HuH-7 (cell line): ENCODE measurements around the gene HSPB2.

ENCODE experiments used
- DNase-seq: peaks from one replicate; pipeline ENCODE4 v3.0.0; 2011; ENCODE audit warnings: low spot score

Gene HSPB2

DNA sequence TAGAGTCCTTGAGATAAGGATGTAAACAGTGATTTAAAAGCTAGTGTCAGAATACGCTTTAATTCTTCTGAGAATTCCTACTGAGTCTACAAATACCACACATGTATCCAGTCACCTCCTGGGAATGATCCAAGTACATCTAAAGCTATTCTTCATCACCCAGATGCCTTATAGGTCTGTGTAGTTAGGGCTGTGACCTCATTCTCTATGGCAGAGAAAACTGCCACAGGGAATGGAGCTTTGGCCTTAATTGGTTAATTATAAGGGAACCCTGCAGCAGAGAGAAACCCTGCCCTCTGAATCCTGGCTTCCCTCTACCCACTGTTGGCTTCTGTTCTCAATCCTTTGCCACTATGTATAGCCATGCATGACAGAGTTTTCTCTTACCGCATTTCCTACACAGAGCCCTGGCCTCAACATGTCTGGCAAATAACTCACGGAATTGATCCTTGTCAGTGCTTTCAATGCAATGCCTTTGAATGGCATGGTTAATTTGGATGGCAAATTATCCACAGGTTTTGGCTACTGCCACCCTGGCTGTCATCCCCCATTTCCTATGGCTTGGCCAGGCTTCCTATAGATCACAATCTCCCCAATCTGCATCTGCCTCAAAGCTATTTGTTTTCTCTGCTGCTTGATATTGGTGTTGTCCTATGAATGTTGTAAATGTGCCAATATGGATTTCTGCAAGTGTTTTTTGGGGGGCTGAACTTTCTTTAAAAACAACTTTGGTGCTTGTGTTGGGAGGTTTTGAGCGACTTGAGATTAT lies 27.5 kb downstream of the HSPB2 start:
- DNase-seq = no peak

DNA sequence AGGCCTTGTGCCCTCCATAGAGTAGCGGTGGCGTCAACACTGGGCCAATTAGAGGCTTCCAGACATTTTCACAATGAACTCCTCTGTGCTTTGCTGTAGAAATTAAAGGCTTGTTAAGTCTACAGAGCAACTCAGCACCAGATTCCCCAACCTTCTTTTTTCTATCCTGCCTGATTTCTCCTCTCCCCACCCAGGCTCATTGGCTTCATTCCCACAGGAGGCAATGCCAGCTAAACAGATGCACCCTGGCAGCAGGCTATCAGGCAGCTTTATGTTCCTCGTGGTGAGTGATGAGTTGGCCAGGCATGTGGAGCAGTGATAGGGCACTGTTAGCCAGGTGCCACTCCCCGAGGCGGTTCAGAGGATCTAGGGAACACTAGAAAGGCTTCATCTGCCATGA lies 29.4 kb downstream of the HSPB2 start:
- no peak for DNase-seq

DNA sequence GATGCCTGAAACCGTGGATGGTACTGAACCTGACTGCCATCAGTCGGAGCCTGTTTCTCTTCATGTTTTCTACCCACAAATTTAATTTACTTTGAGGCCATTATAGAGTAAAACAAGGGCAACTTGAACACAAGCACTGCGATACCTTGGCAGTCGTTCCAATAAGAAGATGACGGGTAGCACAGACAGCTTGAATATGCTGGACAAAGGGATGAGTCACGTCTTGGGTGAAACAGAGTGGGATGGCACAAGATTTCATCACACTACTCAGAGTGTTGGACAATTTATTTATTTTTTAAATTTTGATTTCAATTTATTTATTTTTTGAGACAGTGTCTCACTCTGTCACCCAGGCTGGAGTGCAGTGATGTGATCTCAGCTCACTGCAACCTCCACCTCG lies 30.3 kb downstream of the HSPB2 start:
- no peak for DNase-seq

DNA sequence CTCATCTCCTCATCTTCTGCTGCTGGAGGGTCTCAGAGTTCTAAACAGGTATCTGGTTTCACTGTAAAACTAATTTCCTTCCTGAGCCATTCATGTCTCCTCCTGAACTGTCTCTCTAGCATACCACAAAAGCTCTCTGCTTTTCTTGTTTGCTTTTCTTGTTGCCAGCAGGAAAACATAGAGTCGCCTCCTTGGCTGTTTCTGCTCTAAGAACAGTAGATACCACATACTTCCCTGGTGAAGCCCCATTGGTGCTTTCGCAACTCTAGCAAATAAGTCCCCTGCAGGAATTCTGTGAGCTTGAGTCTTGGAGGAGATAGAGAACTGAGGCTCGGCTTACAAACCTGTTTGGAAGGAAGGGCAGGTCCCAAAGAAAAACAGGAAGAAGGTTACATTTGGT lies 31.6 kb downstream of the HSPB2 start:
- no peak for DNase-seq

DNA sequence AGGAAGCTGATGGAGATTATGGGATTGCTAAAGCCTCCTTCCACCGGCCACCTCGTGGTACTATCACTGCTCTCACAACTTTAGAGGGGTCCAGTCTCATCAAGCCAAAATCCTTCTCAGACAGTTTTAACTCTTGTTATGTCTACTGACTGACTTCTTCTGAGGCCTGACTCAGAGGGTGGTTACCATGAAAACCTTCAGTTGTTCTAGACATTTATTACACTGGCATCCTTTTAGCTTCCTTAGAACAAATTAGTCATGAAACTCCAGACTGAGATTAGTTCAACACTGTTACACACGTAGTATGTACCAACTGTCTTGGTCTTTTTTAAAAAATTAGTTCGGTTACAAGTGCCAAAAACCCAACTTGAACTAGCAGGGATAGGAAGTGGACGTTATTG lies 32.1 kb downstream of the HSPB2 start:
- DNase-seq = no peak

DNA sequence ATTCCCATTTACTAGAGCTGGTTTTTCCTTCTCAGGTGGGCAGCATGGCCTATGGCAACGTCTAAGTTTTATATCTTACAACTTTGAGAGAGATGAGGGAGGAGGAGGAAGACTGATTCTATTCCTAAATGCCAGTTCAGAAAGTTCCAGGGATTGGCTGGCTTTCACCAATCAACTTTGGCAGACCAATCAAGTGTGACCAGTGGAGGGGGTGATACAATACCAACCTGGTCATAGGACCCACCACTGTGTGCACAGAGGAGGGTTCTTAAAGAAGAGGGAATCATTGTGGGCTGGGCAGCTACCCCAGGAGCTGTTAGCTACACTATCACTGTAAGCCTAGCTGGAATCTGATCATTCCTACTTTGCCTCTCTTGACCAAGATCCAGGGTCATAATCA lies 32.7 kb downstream of the HSPB2 start:
- no peak for DNase-seq

DNA sequence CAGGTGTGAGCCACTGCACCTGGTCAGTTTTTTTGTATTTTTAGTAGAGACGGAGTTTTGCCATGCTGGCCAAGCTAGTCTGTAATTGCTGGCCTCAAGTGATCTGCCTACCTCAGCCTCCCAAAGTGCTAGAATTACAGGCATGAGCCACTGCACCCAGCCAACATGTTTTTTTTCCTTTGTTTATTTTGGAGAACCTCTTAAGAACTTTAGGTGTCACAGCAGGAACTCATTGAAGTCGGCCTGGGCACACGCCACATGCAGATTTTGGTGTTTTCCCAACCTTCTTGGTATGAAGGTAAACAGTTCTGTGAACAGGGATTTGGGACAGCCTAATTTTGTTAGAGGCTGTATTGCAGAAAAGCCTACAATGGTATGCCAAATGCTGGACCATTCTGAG lies 34.0 kb downstream of the HSPB2 start:
- no peak for DNase-seq

DNA sequence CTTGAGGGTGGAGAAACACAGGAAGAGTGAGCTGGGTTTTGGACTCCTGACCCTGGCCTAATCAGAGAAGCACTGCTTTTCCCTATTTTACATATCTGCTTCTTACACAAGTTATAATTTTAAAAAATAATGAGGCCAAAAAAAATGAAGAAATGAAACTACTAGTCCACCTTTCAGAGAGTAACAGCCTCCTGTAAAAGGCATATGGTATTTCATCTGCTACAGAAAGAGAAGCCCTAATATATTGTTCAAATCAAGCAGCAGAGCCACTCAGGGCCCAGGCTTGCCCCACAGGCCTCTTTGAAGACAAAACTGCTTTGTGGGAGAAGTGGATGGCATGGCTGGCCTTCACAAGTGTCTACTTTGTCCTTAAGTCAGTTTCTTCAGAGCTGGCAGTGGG lies 34.6 kb downstream of the HSPB2 start:
- no peak for DNase-seq

DNA sequence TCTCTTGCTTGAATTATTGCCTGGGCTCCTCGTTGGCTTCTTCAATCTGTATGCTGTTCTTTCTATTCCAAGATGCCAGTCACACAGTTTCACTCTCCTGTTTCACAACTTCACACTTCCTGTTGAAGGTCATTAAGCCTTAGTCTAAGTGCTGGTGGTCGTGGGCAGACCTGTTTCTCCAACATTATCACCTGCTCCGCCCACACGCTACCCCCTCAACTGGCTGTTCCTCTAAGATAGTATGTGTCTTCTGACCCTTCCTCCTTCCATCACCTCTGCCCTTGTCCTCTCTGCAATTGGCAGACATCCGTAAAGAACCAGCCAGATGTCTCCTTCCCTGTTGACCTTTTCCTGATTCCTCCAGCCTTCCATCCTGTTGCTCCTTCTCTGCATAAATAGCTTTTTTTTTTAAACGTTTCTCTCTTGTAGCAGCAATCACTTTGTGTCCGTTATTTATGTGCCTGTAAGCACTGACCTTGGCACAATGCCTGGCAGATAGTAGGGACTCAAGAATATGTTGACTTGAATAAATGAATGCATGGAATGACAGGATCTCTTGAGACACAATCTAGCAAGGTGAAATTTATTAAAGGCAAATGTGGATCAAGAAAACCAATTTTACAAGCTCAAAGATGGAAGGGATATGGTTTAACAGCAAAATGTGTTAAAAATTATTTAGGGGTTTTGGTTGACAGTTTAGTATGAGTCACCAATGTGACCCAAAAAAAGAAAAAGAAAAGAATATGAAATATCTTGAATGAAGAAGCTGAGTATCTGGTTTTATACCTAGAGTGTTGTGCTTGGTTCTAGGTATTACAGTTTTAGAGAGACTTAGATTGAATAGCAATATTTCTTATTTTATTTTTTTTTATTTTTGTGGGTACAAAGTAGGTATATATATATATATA lies 37.2 kb downstream of the HSPB2 start:
- DNase-seq = no peak

DNA sequence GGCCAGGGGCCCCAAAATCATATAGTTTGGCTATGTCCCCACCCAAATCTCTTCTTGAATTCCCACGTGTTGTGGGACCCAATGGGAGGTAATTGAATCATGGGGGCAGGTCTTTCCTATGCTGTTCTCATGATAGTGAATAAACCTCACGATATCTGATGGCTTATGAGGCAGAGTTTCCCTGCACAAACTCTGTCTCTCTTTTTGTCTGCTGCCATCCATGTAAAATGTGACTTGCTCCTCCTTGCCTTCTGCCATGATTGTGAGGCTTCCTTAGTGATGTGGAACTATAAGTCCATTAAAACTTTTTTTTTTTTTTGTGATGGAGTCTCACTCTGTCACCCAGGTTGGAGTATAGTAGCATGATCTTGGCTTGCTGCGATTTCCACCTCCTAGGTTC lies 39.0 kb downstream of the HSPB2 start:
- no peak for DNase-seq

DNA sequence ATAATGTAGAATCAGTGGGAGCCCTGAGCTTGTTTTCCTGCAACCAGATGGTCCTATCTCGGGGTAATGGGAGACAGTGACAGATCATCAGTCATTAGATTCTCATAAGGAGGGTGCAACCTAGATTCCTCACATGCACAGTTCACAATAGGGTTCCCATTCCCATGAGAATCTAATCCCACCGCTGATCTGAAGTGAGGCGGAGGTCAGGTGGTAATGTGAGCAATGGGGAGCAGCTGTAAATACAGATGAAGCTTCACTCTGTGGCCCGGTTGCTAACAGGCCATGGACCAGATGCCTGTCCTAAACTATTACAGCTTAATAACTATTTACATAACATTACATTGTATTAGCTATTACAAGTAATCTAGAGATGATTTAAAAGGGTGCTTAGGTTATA lies 41.6 kb downstream of the HSPB2 start:
- no peak for DNase-seq

DNA sequence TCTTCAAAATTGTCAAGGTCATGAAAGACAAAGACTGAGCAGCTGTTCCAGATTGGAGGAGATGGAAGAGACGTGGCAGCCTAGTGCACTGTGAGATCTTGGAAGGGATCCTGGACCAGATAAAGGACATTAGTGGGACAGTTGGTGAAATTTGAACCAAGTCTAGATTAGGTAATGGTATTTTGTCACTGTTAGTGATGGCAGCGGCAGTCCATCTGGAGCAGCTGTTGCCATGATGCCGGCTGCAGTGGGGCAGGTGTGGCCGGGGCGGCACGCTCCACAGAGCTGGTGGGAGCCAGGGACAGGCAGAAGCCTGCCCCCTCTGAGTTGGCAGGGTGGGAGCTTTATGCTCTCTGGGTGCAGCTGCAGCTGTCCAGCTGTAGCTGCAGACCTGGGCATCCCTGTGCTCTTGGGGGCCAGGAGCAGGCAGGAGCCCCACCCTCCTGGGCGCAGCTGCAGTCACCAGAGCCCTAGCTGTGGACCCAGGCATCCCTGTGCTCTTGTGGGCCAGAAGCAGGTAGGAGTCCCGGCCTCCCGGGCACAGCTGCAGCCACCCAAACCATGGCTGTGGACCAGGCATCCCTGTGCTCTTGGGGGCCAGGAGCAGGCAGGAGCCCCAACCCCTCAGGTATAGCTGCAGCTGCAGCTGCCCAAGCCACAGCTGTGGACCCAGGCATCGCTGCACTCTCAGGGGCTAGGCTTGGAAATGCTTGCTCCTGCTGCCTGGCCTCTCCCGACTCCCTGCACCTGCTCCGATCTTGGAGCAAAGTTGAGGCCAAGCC lies 45.3 kb downstream of the HSPB2 start:
- no peak for DNase-seq

DNA sequence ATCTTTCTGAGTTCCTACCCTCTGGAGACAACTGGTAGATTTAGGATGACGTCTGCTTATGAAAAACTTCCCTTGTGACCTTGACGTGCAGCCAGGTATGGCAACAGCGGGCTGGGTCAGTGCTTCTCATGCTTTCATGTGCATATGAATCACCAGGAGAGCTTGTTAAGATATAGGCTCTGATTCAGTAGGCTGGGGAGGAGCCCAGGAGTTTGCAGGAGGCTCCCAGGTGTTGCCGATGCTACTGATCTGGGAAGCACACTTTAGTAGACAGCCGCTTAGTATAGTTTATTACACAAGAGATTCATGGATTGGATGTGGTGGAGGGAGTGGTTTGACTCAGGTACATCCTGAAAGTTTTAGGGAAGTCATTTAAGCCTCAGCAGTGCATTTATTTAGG lies 48.4 kb downstream of the HSPB2 start:
- no peak for DNase-seq

DNA sequence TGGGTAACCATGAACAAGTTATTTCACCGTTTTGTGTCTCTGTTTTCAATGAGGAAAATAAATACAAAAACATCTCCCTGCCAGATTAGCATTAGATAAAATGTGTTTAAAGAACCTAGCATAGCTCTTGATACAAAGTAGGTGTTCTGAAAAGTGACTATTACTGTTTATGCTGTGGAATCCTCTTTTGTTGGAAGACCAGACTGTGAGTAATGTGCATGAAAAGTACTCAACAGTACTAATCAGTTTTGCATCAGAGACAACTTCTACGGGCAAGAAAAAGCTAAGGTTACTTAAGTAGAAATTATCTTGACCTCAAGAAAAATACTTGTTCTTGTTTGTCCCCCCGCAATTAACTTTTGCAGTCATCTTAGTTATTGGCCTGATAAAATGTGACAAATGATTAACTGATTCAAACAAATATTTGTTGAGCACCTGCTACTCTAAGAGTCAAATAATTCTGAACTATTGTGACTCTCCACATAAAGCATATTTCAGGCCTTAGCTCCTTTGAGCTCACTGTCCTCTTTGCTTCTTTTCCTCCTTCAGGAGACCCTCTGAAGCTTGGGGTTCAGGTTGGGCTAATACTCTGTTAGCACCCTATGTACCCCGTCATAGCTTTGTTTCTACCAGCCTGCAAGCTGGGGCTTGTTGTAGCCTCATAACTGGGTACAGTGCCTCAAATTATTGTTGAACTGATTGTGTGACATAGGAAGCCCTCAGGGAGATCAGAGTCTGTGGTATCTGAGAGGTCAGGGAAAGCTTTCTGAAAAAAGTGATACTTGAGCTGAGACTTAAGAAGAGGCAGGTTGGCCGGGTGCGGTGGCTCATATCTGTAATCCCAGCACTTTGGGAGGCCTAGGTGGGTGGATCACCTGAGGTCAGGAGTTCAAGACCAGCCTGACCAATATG lies 49.1 kb downstream of the HSPB2 start:
- no peak for DNase-seq
